Measurements from ENCODE around the gene FAM163B. TPM values are rescaled to one million over a fixed set of nuclear protein-coding genes. Genes with fewer than 3 reads are reported as not detected.

Gene FAM163B
- total RNA-seq, 2 experiments from 2014 or later: not detected

DNA sequence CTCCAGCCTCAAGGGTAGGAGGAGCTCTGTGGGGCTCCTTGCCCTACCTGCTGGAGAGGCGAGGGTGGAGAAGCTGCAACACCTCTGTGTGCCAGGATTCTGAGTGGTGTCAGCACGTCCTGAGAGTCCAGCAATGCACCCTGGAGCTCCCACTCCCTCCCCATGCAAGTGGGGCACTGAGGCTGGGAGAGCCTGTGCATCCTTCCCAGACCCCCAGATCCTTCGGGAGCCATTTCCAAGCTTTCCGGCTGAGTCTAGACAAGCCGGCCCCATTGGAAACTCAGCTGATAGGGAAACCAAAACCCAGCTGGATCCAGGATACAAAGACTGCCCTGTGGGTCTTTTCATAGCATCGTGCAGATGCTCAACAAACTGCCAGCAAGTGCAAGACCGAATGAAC, 1.8 kb downstream of the FAM163B start:
- no peak overlapping the region for H3K4me3 Mint-ChIP-seq
- POLR2A ChIA-PET: no interaction called here
- ATAC-seq (ENCODE audit: low read depth): no peak
- no peak overlapping the region for H3K27ac Mint-ChIP-seq
- DNase-seq: no peak
- H3K36me3 Mint-ChIP-seq: no peaks in the 10 kb centered on the region
- H3K4me1 Mint-ChIP-seq: peaks cover 6% of the 10 kb centered on the region
- peaks cover 42% of the 10 kb centered on the region for H3K27me3 Mint-ChIP-seq
- no peaks in the 10 kb centered on the region for H3K9me3 Mint-ChIP-seq

DNA sequence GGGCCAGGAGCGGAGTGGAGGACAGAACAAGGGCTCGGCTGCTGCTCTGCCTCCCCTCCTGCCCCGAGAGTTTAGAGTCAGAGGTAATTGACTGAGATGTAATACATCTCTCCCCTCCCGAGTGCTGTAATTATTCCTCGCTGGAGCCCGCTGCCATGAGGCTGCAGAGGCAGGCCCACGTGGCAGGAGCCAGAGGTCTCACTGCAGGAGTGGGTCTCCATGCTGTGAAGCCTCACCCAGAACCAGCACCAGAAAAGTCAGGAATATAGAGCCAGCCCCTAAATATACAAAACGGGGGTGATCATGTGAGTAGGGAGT, 2.5 kb downstream of the FAM163B start:
- POLR2A ChIA-PET: no interaction called here
- H3K4me3 Mint-ChIP-seq: no peak overlapping the region
- ATAC-seq (ENCODE audit: low read depth) (no peak), DNase-seq (no peak)
- peaks cover 37% of the 10 kb centered on the region for H3K27me3 Mint-ChIP-seq
- no peaks in the 10 kb centered on the region for H3K36me3 Mint-ChIP-seq
- H3K9me3 Mint-ChIP-seq: no peaks in the 10 kb centered on the region
- peaks cover 6% of the 10 kb centered on the region for H3K4me1 Mint-ChIP-seq
- H3K27ac Mint-ChIP-seq: no peak overlapping the region

DNA sequence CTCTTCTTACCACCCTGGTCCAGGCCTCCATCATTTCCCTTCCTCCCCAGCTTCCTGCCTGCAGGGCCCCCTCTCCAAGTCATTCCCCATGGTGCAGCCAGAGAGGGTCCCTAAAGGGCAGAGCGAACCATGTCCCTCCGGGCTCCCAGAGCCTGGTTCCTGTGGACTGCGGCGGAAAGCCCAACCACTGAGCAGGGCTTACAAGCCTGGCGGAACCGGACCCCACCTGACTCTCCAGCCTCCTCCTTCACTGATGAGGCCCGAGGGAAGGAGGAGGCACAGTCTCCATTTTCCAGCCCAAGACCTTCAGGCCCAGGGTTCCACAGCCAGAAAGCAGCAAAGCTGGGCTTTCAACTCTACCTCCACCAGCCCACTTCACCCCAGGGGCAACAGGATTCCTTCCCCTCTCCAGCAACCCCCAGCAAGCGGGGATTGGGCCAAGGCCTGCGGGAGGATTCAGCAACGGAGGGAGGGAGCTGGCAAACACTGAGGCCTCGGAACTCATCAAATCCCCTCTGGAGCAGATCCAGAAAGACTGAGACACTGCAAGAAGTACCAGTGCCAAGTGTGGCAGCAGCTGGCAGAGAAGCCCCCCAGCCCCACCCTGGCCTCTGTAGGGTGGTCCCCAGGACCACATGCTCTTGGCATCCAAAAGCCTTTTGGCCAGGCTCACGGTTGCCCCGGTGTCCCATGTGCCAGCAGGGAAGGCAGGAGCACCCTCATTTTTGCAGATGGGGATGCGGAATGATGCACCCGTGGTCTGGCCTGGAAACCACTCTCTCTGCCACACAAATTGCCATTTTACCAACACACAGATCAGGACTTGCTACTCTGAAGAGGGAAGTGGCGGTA, 3.1 kb downstream of the FAM163B start:
- Mint-ChIP-seq H3K4me1 (peaks cover 6% of the 10 kb centered on the region), H3K27ac (no peak overlapping the region), H3K36me3 (no peaks in the 10 kb centered on the region), H3K27me3 (peaks cover 31% of the 10 kb centered on the region), H3K9me3 (no peaks in the 10 kb centered on the region), H3K4me3 (no peak overlapping the region)
- POLR2A ChIA-PET: no interaction called here
- no peak for ATAC-seq (ENCODE audit: low read depth)
- DNase-seq: no peak

DNA sequence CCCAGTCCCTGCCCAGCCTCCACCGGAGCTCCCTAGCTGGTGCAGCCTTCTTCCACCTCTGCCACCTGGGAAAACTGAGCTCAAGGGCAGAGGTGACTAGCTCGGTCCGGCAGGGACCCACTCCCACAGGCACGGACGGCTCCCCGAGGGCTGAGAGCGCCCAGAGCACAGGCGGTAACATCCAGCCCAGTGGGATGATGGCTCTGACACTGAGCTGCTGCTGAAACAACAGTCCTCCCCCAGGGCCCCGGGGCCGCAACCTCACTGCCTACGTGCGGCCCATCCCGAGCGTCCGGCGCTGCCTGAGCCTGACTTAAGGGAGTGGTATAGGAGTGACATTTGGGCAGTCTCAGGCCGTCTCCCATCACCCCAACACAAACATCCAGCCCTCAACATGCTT, 3.7 kb downstream of the FAM163B start:
- no peaks in the 10 kb centered on the region for H3K9me3 Mint-ChIP-seq
- peaks cover 25% of the 10 kb centered on the region for H3K27me3 Mint-ChIP-seq
- POLR2A ChIA-PET: no interaction called here
- H3K4me1 Mint-ChIP-seq: peaks cover 6% of the 10 kb centered on the region
- H3K4me3 Mint-ChIP-seq: no peak overlapping the region
- no peak overlapping the region for H3K27ac Mint-ChIP-seq
- ATAC-seq (ENCODE audit: low read depth) (no peak), DNase-seq (no peak)
- no peaks in the 10 kb centered on the region for H3K36me3 Mint-ChIP-seq

DNA sequence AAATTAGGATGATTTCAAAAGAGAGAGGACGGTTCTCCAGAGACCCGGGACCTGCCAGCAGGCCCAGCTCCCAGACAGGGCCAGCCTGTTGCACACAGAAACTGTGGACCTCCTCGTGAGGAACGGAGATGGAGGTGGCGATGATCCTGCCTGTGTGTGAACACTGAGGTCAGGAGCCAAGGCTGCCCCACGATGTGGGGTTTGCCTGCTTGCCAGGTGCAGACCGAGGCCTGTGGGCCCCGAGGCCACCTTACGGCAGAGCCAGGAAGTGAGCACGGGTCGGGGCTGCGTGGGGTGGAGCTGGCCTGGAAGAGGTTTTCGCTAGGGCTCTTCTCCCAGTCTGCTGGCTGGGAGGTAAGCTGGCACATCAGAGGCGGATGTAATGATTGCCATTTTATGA, 4.3 kb downstream of the FAM163B start:
- POLR2A ChIA-PET: no interaction called here
- DNase-seq: no peak
- peaks cover 6% of the 10 kb centered on the region for H3K4me1 Mint-ChIP-seq
- ATAC-seq (ENCODE audit: low read depth): no peak
- no peak overlapping the region for H3K27ac Mint-ChIP-seq
- H3K36me3 Mint-ChIP-seq: no peaks in the 10 kb centered on the region
- H3K9me3 Mint-ChIP-seq: no peaks in the 10 kb centered on the region
- peaks cover 20% of the 10 kb centered on the region for H3K27me3 Mint-ChIP-seq
- H3K4me3 Mint-ChIP-seq: no peak overlapping the region

DNA sequence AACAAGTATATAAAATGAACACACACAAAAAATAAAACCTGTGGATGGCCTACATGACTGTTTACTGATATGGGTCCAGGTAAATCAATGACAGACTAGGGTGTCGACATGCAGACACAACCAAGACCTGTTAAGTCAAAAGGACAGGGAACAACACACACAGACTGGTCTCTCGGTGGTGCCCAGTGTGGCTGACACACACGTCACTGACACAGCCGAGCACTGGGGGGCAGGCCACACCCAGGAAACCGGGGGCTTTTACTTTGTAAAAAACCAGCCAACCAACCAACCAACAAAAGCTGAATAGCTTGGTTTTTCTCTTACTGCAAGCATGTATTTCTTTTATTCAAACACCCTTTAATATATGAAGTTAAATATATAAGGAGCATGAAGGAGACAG, 5.0 kb downstream of the FAM163B start:
- no peaks in the 10 kb centered on the region for H3K36me3 Mint-ChIP-seq
- POLR2A ChIA-PET: no interaction called here
- no peak overlapping the region for H3K27ac Mint-ChIP-seq
- no peak overlapping the region for H3K4me3 Mint-ChIP-seq
- DNase-seq: peak; percentile 51
- ATAC-seq (ENCODE audit: low read depth): peak; percentile 63
- peaks cover 6% of the 10 kb centered on the region for H3K4me1 Mint-ChIP-seq
- H3K9me3 Mint-ChIP-seq: no peaks in the 10 kb centered on the region
- H3K27me3 Mint-ChIP-seq: peaks cover 15% of the 10 kb centered on the region

DNA sequence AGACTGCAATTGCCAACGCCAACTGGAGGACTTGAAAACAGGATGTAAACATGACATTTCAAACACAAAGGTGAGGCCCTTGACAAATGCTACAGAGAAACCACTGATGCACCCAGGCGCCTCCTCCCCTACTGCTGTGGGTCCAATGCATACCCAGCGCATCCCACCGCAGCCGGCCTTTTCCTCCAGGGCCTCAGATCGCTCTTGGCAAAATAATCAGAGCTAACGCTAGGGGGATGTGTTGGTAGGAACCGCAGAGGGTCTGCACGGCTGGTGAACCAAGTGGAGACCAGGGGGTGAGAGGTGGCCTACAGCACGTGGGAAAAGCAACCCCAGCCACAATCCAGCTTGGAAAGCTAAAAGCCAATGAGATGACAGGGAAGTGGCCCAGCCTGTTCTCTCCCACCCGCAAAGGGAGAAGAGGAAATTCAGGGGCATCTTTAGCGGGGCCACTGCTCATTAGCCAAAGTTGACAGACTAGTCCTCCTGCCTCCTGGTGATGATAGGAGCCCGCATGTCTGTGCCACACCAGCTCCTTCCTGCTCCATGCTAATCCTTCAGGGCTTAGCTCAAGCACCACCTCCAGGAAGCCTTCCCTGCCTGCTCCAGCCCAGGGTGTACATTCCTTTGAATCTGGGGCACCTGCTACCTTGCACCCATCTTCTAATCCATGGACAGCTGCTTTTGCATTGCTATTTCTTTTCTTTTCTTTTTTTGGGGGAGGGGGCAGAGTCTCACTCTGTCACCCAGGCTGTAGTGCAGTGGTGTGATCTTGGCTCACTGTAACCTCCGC, 5.9 kb downstream of the FAM163B start:
- Mint-ChIP-seq H3K27me3 (peaks cover 13% of the 10 kb centered on the region), H3K9me3 (no peaks in the 10 kb centered on the region), H3K4me1 (peaks cover 6% of the 10 kb centered on the region), H3K36me3 (no peaks in the 10 kb centered on the region), H3K27ac (no peak overlapping the region), H3K4me3 (no peak overlapping the region)
- ATAC-seq (ENCODE audit: low read depth) (no peak), DNase-seq (no peak)
- POLR2A ChIA-PET: no interaction called here

DNA sequence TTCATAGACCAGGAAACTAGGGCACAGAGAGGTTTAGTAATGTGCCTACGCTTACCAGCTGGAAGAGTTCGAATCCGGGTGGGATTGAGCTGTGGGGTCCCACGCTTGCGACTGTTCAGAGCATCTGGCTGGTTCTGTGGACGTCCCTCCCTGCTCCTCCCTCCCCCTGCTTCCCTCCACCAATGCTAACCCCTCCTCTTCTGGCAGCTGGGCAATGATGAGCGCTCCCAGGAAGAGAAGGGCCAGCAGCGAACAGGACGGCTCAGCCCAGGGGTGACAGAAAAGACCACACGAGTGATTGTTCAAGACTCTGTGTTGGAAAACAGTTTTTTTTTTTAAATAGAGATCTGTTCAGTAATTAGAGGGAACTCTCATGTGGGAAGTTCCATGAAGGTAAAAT, 6.9 kb downstream of the FAM163B start:
- DNase-seq (no peak), ATAC-seq (ENCODE audit: low read depth) (no peak)
- no peak overlapping the region for H3K27ac Mint-ChIP-seq
- no peak overlapping the region for H3K4me3 Mint-ChIP-seq
- peaks cover 2% of the 10 kb centered on the region for H3K9me3 Mint-ChIP-seq
- POLR2A ChIA-PET: no interaction called here
- H3K27me3 Mint-ChIP-seq: peaks cover 4% of the 10 kb centered on the region
- no peaks in the 10 kb centered on the region for H3K36me3 Mint-ChIP-seq
- H3K4me1 Mint-ChIP-seq: peaks cover 6% of the 10 kb centered on the region

DNA sequence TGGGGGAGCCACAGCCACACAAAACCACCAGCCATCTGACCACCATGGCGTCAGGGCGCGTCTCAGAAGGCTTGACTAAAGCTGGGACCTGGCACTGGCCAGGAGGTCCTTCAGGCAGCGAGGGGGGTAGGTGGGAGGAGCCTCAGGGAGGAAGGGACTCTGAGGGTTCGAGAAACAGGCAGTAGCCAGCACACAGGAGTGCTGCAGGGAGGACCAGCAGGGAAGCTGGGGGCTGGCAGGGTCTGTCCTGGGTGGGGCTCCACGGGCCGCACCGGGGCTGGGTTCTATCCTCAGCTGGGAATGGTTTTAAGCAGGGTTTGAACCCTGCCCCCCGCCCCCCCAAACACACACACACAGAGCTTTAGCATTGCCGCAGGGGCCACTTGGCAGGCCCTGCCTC, 7.4 kb downstream of the FAM163B start:
- Mint-ChIP-seq H3K4me1 (peaks cover 6% of the 10 kb centered on the region), H3K9me3 (peaks cover 6% of the 10 kb centered on the region), H3K4me3 (no peak overlapping the region), H3K27ac (no peak overlapping the region), H3K36me3 (no peaks in the 10 kb centered on the region), H3K27me3 (peaks cover 4% of the 10 kb centered on the region)
- no peak for ATAC-seq (ENCODE audit: low read depth)
- POLR2A ChIA-PET: no interaction called here
- no peak for DNase-seq

DNA sequence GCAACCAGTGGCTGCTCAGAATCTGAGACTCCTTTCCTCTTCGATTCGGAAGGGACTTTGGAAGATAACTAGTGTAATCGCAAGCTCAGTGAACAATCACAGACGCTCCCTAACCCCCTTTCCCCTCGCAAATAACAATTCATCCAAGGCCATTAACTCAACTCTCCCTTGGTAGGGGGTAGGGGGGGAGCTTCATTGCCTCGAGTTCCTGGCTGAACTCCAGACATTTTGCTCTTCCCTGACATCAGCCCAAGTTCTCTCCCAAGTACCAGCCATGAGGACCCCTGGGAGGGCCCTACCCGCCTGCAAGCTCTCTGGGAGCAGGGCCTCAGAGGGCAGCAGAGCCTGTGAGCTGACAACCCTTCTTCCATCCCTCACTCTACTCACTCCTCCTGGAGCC, 8.4 kb downstream of the FAM163B start:
- DNase-seq: no peak
- H3K27me3 Mint-ChIP-seq: peaks cover 4% of the 10 kb centered on the region
- H3K9me3 Mint-ChIP-seq: peaks cover 6% of the 10 kb centered on the region
- no peaks in the 10 kb centered on the region for H3K36me3 Mint-ChIP-seq
- no peak overlapping the region for H3K4me3 Mint-ChIP-seq
- no peak for ATAC-seq (ENCODE audit: low read depth)
- no peak overlapping the region for H3K27ac Mint-ChIP-seq
- POLR2A ChIA-PET: no interaction called here
- H3K4me1 Mint-ChIP-seq: peaks cover 6% of the 10 kb centered on the region

DNA sequence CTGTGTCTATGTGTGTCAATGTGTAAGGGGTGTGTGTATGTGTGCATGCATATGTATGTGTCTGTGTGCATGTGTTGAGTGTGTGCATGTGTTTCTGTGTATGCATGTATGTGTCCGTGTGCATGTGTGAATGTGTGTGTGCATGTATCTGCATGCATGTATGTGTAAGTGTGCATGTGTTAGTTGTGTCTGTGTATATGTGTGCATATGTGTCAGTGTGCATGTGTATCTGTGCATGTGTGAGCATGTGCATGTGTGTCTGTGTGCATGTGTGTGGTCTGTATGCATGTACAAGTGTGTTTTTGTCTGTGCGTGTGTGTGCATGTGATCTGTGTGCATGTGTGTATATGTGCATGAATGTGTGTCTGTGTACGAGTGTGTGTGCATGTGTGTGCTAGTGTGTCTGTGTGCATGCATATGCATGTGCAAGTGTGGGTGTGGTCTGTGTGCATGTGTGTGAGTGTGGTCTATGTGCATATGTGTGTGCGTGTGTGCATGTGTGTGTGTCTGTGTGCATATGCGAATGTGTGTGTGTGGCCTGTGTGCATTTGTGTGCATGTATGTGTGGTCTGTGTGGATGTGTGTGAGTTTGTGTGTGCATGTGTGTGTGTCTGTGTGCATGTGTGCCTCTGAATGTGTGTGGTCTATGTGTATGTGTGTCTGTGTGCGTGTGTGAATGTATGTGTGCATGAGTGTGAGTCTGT, 9.6 kb downstream of the FAM163B start:
- Mint-ChIP-seq H3K4me3 (no peak overlapping the region), H3K9me3 (peaks cover 6% of the 10 kb centered on the region), H3K27me3 (peaks cover 4% of the 10 kb centered on the region), H3K36me3 (no peaks in the 10 kb centered on the region), H3K27ac (no peak overlapping the region), H3K4me1 (peaks cover 3% of the 10 kb centered on the region)
- DNase-seq (no peak), ATAC-seq (ENCODE audit: low read depth) (no peak)
- POLR2A ChIA-PET: no interaction called here

DNA sequence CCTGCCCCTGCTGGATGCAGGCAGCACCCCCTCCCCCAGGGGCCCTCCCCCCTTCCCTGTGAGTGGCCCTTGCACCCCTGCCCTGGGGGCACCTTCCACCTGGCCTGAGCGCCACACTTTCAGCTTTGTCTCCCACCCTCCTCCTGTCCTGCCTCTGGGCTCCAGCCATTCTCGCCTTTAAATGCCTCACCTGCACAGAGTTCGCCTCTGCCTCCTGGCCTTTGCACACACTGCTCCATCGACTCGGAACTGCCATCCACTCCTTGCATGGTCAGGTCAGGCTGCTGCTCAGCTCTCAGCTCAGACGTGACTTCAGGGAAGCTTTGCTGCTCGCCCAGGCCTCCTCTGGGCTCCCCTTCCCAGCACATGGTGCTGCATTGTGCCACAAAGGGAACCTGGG, 10.2 kb downstream of the FAM163B start:
- no peak for DNase-seq
- Mint-ChIP-seq H3K36me3 (no peaks in the 10 kb centered on the region), H3K27me3 (peaks cover under 1% of the 10 kb centered on the region), H3K27ac (no peak overlapping the region), H3K4me3 (no peak overlapping the region), H3K9me3 (peaks cover 6% of the 10 kb centered on the region), H3K4me1 (no peaks in the 10 kb centered on the region)
- ATAC-seq (ENCODE audit: low read depth): no peak
- POLR2A ChIA-PET: no interaction called here

DNA sequence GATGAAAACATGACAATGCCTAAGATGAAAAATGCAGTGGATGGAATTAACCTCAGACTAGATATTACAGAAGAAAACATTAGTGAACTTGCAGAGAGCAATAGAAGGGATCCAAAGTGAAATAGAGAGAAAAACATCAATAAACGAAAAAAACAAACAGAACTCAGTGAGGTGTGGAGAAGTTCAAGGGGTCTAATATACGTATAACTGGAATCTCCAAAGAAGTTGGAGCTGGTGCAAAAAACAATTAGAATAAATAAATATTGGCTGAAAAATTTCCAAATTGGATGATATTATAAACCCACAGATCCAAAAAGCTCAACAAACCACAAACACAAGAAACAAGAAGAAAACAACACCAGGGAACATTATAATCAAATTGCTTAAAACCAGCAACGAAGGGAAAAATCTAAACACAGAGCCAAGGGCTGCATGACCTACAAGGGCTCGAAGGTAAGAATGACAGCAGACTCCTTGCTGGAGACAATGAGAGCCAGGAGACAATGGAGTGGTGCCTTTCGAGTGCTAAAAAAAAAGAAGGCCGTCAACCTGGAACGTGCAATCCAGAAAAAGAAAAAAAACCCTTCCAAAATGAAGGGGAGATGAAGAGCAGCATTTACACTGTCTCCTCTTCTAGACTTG, 11.8 kb downstream of the FAM163B start:
- Mint-ChIP-seq H3K27ac (no peak overlapping the region), H3K4me1 (no peaks in the 10 kb centered on the region), H3K27me3 (no peaks in the 10 kb centered on the region), H3K36me3 (no peaks in the 10 kb centered on the region), H3K4me3 (no peak overlapping the region), H3K9me3 (peaks cover 6% of the 10 kb centered on the region)
- POLR2A ChIA-PET: interaction anchor here (0.6 to 0.7 kb wide), 2 partner anchors 105 to 1307 kb away, joined by 3 read pairs; no protein-coding TSS in a partner anchor
- no peak for ATAC-seq (ENCODE audit: low read depth)
- DNase-seq: no peak

Measured in activated naive CD8-positive, alpha-beta T cell treated with anti-CD3 and anti-CD28 coated beads, Interleukin-2, amount 10 ng/mL, durations not matched to agents 7 days and 5 days (primary cell).